ENCODE data around the gene TRPV3. TPM values are rescaled to one million over a fixed set of nuclear protein-coding genes. Genes with fewer than 3 reads are reported as not detected.

Gene TRPV3
- total RNA-seq, 1 experiment from 2014 or later = 0.13 TPM

- TF ChIP-seq EZH2 (IDR thresholded peaks at IDR 0.05; ENCODE audit: borderline replicate concordance, low read depth, low read length, poor library complexity, severe bottlenecking) = no peak
- no peak for TF ChIP-seq CTCF (conservative IDR thresholded peaks at IDR 0.05; ENCODE audit: low read depth, low read length)
- Histone ChIP-seq H3K36me3 (ENCODE audit: insufficient read depth, low read length, poor library complexity, severe bottlenecking) (no peaks in the 10 kb centered on the region), H3K4me1 (ENCODE audit: insufficient read depth, low read length, poor library complexity, severe bottlenecking) (no peaks in the 10 kb centered on the region), H3K4me3 (ENCODE audit: low read depth, low read length, poor library complexity, severe bottlenecking) (no peak overlapping the region), H3K9me3 (ENCODE audit: low read depth, low read length, poor library complexity, severe bottlenecking) (no peaks in the 10 kb centered on the region), H3K27me3 (replicated peaks; ENCODE audit: insufficient read depth, low read depth, low read length, poor library complexity) (peaks cover 11% of the 10 kb centered on the region), H3K27ac (ENCODE audit: low read depth, low read length, poor library complexity, severe bottlenecking) (no peak overlapping the region)
- no TSS peak for BruUV-seq (replicated peaks)
- DNase-seq (ENCODE audit: low spot score) = no peak
- ChIA-PET CTCF (no interaction called here), POLR2A (ENCODE audit: low non-redundant PET) (no interaction called here)
- intact Hi-C loops (cut with micrococcal nuclease; ENCODE audit: unreplicated experiment) = no loop called here
Measured at GRCh38 chr17:3545151-3545550, 12.5 kb downstream of the TRPV3 start.

GRCh38 chr17:3544365-3544764 is 13.2 kb downstream of the TRPV3 start:
- no peaks in the 10 kb centered on the region for H3K9me3 ChIP-seq (ENCODE audit: low read depth, low read length, poor library complexity, severe bottlenecking)
- DNase-seq (ENCODE audit: low spot score) = no peak
- POLR2A ChIA-PET (ENCODE audit: low non-redundant PET) = no interaction called here
- no peaks in the 10 kb centered on the region for H3K4me1 ChIP-seq (ENCODE audit: insufficient read depth, low read length, poor library complexity, severe bottlenecking)
- no peak overlapping the region for H3K27ac ChIP-seq (ENCODE audit: low read depth, low read length, poor library complexity, severe bottlenecking)
- CTCF ChIA-PET = no interaction called here
- intact Hi-C loops (cut with micrococcal nuclease; ENCODE audit: unreplicated experiment) = no loop called here
- H3K4me3 ChIP-seq (ENCODE audit: low read depth, low read length, poor library complexity, severe bottlenecking) = no peak overlapping the region
- BruUV-seq (replicated peaks) = no TSS peak
- H3K27me3 ChIP-seq (replicated peaks; ENCODE audit: insufficient read depth, low read depth, low read length, poor library complexity) = peaks cover 11% of the 10 kb centered on the region
- no peak for TF ChIP-seq CTCF (conservative IDR thresholded peaks at IDR 0.05; ENCODE audit: low read depth, low read length)
- no peak for TF ChIP-seq EZH2 (IDR thresholded peaks at IDR 0.05; ENCODE audit: borderline replicate concordance, low read depth, low read length, poor library complexity, severe bottlenecking)
- H3K36me3 ChIP-seq (ENCODE audit: insufficient read depth, low read length, poor library complexity, severe bottlenecking) = no peaks in the 10 kb centered on the region

GRCh38 chr17:3543453-3543852 is 14.2 kb downstream of the TRPV3 start:
- H3K27me3 ChIP-seq (replicated peaks; ENCODE audit: insufficient read depth, low read depth, low read length, poor library complexity) = peaks cover 11% of the 10 kb centered on the region
- H3K4me1 ChIP-seq (ENCODE audit: insufficient read depth, low read length, poor library complexity, severe bottlenecking) = no peaks in the 10 kb centered on the region
- H3K4me3 ChIP-seq (ENCODE audit: low read depth, low read length, poor library complexity, severe bottlenecking) = no peak overlapping the region
- no peak for TF ChIP-seq CTCF (conservative IDR thresholded peaks at IDR 0.05; ENCODE audit: low read depth, low read length)
- TF ChIP-seq EZH2 (IDR thresholded peaks at IDR 0.05; ENCODE audit: borderline replicate concordance, low read depth, low read length, poor library complexity, severe bottlenecking) = no peak
- CTCF ChIA-PET = no interaction called here
- no TSS peak for BruUV-seq (replicated peaks)
- H3K36me3 ChIP-seq (ENCODE audit: insufficient read depth, low read length, poor library complexity, severe bottlenecking) = no peaks in the 10 kb centered on the region
- intact Hi-C loops (cut with micrococcal nuclease; ENCODE audit: unreplicated experiment) = no loop called here
- H3K27ac ChIP-seq (ENCODE audit: low read depth, low read length, poor library complexity, severe bottlenecking) = no peak overlapping the region
- POLR2A ChIA-PET (ENCODE audit: low non-redundant PET) = no interaction called here
- H3K9me3 ChIP-seq (ENCODE audit: low read depth, low read length, poor library complexity, severe bottlenecking) = no peaks in the 10 kb centered on the region
- no peak for DNase-seq (ENCODE audit: low spot score)
